Measurements from ENCODE around the gene POLR1E.

DNA sequence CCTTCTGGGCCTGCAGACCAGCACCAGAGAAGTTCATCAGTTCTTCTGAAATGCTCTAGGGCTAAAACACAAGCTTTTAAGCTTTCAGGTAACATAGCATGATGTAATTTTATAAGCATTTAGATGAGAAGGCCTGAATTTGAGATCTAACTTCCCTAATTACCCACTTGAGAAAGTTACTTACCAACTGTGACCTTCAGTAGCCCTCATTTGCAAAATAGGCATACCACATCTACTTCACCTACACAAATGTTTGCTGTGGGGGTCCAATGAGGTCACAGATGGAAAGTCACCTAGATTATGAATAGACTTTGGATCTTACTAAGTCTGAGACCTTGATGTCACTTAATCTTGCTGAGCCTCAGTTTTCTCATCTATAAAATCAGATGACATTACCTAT, 53.9 kb downstream of the POLR1E start:
- TF ChIP-seq, protein P1, sequence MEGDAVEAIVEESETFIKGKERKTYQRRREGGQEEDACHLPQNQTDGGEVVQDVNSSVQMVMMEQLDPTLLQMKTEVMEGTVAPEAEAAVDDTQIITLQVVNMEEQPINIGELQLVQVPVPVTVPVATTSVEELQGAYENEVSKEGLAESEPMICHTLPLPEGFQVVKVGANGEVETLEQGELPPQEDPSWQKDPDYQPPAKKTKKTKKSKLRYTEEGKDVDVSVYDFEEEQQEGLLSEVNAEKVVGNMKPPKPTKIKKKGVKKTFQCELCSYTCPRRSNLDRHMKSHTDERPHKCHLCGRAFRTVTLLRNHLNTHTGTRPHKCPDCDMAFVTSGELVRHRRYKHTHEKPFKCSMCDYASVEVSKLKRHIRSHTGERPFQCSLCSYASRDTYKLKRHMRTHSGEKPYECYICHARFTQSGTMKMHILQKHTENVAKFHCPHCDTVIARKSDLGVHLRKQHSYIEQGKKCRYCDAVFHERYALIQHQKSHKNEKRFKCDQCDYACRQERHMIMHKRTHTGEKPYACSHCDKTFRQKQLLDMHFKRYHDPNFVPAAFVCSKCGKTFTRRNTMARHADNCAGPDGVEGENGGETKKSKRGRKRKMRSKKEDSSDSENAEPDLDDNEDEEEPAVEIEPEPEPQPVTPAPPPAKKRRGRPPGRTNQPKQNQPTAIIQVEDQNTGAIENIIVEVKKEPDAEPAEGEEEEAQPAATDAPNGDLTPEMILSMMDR (IDR thresholded peaks at IDR 0.05; ENCODE audit: insufficient read depth, low read length, poor library complexity, severe bottlenecking), result no peak
- TF ChIP-seq EZH2phosphoT487 (conservative IDR thresholded peaks at IDR 0.05; ENCODE audit: low read length), result no peak

Data from SU-DHL-6 (cell line).